Kidney (tissue), 14 donors: Measurements from ENCODE around the gene ZNF362. TPM values are rescaled to one million over a fixed set of nuclear protein-coding genes. Genes with fewer than 3 reads are reported as not detected.

ENCODE experiments used
- DNase-seq, 5 donors: peaks; one replicate each; pipeline ENCODE4 v3.0.0-alpha.2; 2013 to 2020
- FAIRE-seq: peaks from 2 replicates; lab custom pipeline; 2012; peaks lifted over from hg19 to GRCh38; lab: Jason Lieb, UNC
- H3K27ac ChIP-seq, 2 donors: one replicate each; pipeline ENCODE4 v1.7.0; 2013; ENCODE audit warnings: low read depth in 2 of 2, low read length in 2 of 2, inconsistent platforms in 1 of 2
- H3K27me3 ChIP-seq: one replicate; pipeline ENCODE4 v1.7.1; 2013; ENCODE audit warnings: low read length, inconsistent platforms; ENCODE audit not compliant: control insufficient read depth, insufficient read depth
- H3K36me3 ChIP-seq, 3 donors: one replicate each; pipeline versions ENCODE4 v1.7.0 to v1.7.1; 2013; ENCODE audit warnings: low read length in 3 of 3, control low read depth in 1 of 3, inconsistent platforms in 1 of 3; ENCODE audit not compliant: insufficient read depth in 3 of 3, control insufficient read depth in 2 of 3
- H3K4me1 ChIP-seq, 3 donors: one replicate each; pipeline versions ENCODE4 v1.7.0 to v1.7.1; 2013; ENCODE audit warnings: low read length in 3 of 3, inconsistent platforms in 1 of 3, low read depth in 1 of 3; ENCODE audit not compliant: control insufficient read depth in 2 of 3, insufficient read depth in 2 of 3
- H3K4me3 ChIP-seq, 3 donors: one replicate each; pipeline versions ENCODE4 v1.7.0 to v1.8.1; 2013; ENCODE audit warnings: low read length in 3 of 3, control low read depth in 1 of 3, inconsistent platforms in 1 of 3
- H3K9ac ChIP-seq, 3 donors: one replicate each; pipeline versions ENCODE4 v1.7.0 to v1.7.1; 2013; ENCODE audit warnings: low read length in 3 of 3, control low read depth in 1 of 3, inconsistent platforms in 1 of 3
- H3K9me3 ChIP-seq, 3 donors: one replicate each; pipeline versions ENCODE4 v1.7.0 to v1.7.1; 2013; ENCODE audit warnings: low read length in 3 of 3, control low read depth in 1 of 3, inconsistent platforms in 1 of 3; ENCODE audit not compliant: control insufficient read depth in 2 of 3, insufficient read depth in 1 of 3
- CTCF ChIP-seq: IDR thresholded peaks from 3 replicates; pipeline ENCODE4 v1.5.1; 2012; ENCODE audit warnings: mild to moderate bottlenecking, moderate library complexity, borderline replicate concordance; ENCODE audit not compliant: insufficient read depth; ENCODE audit errors: extremely low read depth
- intact Hi-C: fragments of 100-400 bp; cut with DNase I; formaldehyde crosslinking; loops from one replicate; pipeline ENCODE4 v1.11.1; 2022
- polyA plus RNA-seq: library from polyadenylated mRNA; stranded (reverse); fragments of 350-450 nt; fragmentation: Illumina TruSeq; extraction: RNeasy Lipid Tissue Mini Kit (QIAGEN cat#74804); gene quantifications from one replicate; pipeline ENCODE4 v1.2.3, GENCODE V29; 2014; ENCODE audit warnings: low read depth, low replicate concordance; ENCODE audit not compliant: insufficient read depth
- total RNA-seq: library from RNA; stranded (reverse); fragmentation: NEBNext Ultra II Directional; extraction: Animal tissue kit (Norgen Biotek cat#: 25700); gene quantifications from one replicate; pipeline ENCODE4 v1.2.1, GENCODE V29; 2021
- donor health status: control.
- donor health status: control.
- donor health status: control.
- donor health status: control.
- donor health status: control.
- donor health status: DM: yes; HTN: yes; CAD: no.
- donor health status: Normal renal cell carcinoma (clear cell type).

Gene ZNF362
- total and polyA plus RNA-seq, 2 donors from 2014 or later = 17.4 to 36.9 TPM

GRCh38 chr1:33332357-33332789 is 76.1 kb downstream of the ZNF362 start:
- no peak overlapping the region for H3K27ac ChIP-seq
- peaks cover 29 to 59% (median 57%) of the 10 kb centered on the region in 3 donors for H3K36me3 ChIP-seq
- no peak for TF ChIP-seq CTCF
- FAIRE-seq (no peak), DNase-seq (no peak)
- H3K4me3 ChIP-seq = no peak overlapping the region
- peak overlapping the region in 1 of 3 donors; percentile 4 for H3K9ac ChIP-seq
- H3K9me3 ChIP-seq = no peaks in the 10 kb centered on the region
- peaks cover 0 to 44% (median 44%) of the 10 kb centered on the region in 3 donors for H3K4me1 ChIP-seq
- no peaks in the 10 kb centered on the region for H3K27me3 ChIP-seq
- intact Hi-C loops = no loop called here

- peak overlapping the region; percentile 10 to 12 for H3K27ac ChIP-seq
- peaks cover 26 to 54% (median 54%) of the 10 kb centered on the region in 3 donors for H3K36me3 ChIP-seq
- intact Hi-C loops = no loop called here
- no peaks in the 10 kb centered on the region for H3K27me3 ChIP-seq
- DNase-seq (no peak), FAIRE-seq (no peak)
- no peak overlapping the region for H3K4me3 ChIP-seq
- peak overlapping the region in 1 of 3 donors; percentile 4 for H3K9ac ChIP-seq
- no peaks in the 10 kb centered on the region for H3K9me3 ChIP-seq
- H3K4me1 ChIP-seq = peaks cover 0 to 46% (median 44%) of the 10 kb centered on the region in 3 donors
- TF ChIP-seq CTCF = no peak
Observed at GRCh38 chr1:33332881-33333280, 76.6 kb downstream of the ZNF362 start.

- Histone ChIP-seq H3K9ac (peak overlapping the region in 1 of 3 donors; percentile 0), H3K9me3 (no peaks in the 10 kb centered on the region), H3K36me3 (peaks cover 16 to 44% (median 43%) of the 10 kb centered on the region in 3 donors), H3K27ac (peak overlapping the region in 1 of 2 donors; percentile 64), H3K4me3 (no peak overlapping the region), H3K4me1 (peaks cover 7 to 56% (median 54%) of the 10 kb centered on the region in 3 donors), H3K27me3 (no peaks in the 10 kb centered on the region)
- peak in 1 of 5 donors; percentile 83 for DNase-seq
- TF ChIP-seq CTCF = no peak
- intact Hi-C loops = no loop called here
- no peak for FAIRE-seq
Observed at GRCh38 chr1:33334081-33334552, 77.8 kb downstream of the ZNF362 start.
